AML-193 (cell line): ENCODE data around the gene KRTAP22-1.

Source experiments
- DNase-seq, 2 experiments: peaks; one replicate each; lab custom pipeline; 2025; lab: John Stamatoyannopoulos, UW

The KRTAP22-1 gene

GRCh38 chr21:30600787-30601186 is at the start of gene KRTAP22-1:
Gene KRTAP22-1 (plus strand): TSS chr21:30601087.
- DNase-seq = no peak

- DNase-seq = no peak
Observed at GRCh38 chr21:30552782-30553181, 48.1 kb upstream of the KRTAP22-1 start.

- DNase-seq = no peak
Observed at GRCh38 chr21:30555095-30555494, 45.8 kb upstream of the KRTAP22-1 start.

GRCh38 chr21:30561264-30561895 is 39.5 kb upstream of the KRTAP22-1 start, which contains the start of gene KRTAP19-7:
Gene KRTAP19-7 (minus strand): TSS chr21:30561314. CDS start chr21:30561289, 25 bp downstream.
- no peak for DNase-seq

GRCh38 chr21:30561957-30562356 is 38.9 kb upstream of the KRTAP22-1 start:
- no peak for DNase-seq

- no peak for DNase-seq
Observed at GRCh38 chr21:30563072-30563471, 37.8 kb upstream of the KRTAP22-1 start.

GRCh38 chr21:30563630-30564029 is 37.3 kb upstream of the KRTAP22-1 start:
- no peak for DNase-seq

- DNase-seq = no peak
Observed at GRCh38 chr21:30567617-30568016, 33.3 kb upstream of the KRTAP22-1 start.

GRCh38 chr21:30577766-30578165 is 23.1 kb upstream of the KRTAP22-1 start:
- DNase-seq = no peak

GRCh38 chr21:30579346-30579745 is 21.5 kb upstream of the KRTAP22-1 start:
- DNase-seq = no peak

GRCh38 chr21:30580132-30580531 is 20.8 kb upstream of the KRTAP22-1 start:
- no peak for DNase-seq

- DNase-seq = no peak
Observed at GRCh38 chr21:30582870-30583269, 18.0 kb upstream of the KRTAP22-1 start.

- DNase-seq = no peak
Observed at GRCh38 chr21:30590297-30590696, 10.6 kb upstream of the KRTAP22-1 start, which contains the start of gene KRTAP22-2. Gene KRTAP22-2 (minus strand): TSS chr21:30590397.

GRCh38 chr21:30592140-30592539 is 8.7 kb upstream of the KRTAP22-1 start, which contains the start of gene KRTAP6-3:
Gene KRTAP6-3 (plus strand): TSS chr21:30592440. CDS start chr21:30592446, 6 bp downstream.
- no peak for DNase-seq

- DNase-seq = no peak
Observed at GRCh38 chr21:30598802-30599201, 2.1 kb upstream of the KRTAP22-1 start, which contains the start of gene KRTAP6-2. Gene KRTAP6-2 (minus strand): TSS chr21:30598902. CDS start chr21:30598874, 28 bp downstream.

- DNase-seq = no peak
Observed at GRCh38 chr21:30605968-30606367, 5.1 kb downstream of the KRTAP22-1 start.

- DNase-seq = no peak
Observed at GRCh38 chr21:30612132-30612531, 11.2 kb downstream of the KRTAP22-1 start.

GRCh38 chr21:30613836-30614235 is 12.9 kb downstream of the KRTAP22-1 start, which contains the start of gene KRTAP6-1:
Gene KRTAP6-1 (minus strand): TSS chr21:30613930. CDS start chr21:30613904, 26 bp downstream.
- no peak for DNase-seq

GRCh38 chr21:30615199-30615598 is 14.3 kb downstream of the KRTAP22-1 start:
- DNase-seq = no peak

- DNase-seq = no peak
Observed at GRCh38 chr21:30616125-30616524, 15.2 kb downstream of the KRTAP22-1 start, which contains the start of gene KRTAP20-1. Gene KRTAP20-1 (plus strand): TSS chr21:30616425. CDS start chr21:30616455, 30 bp downstream.

- DNase-seq = no peak
Observed at GRCh38 chr21:30620080-30620479, 19.2 kb downstream of the KRTAP22-1 start.

- no peak for DNase-seq
Observed at GRCh38 chr21:30620522-30620921, 19.6 kb downstream of the KRTAP22-1 start, which contains the start of gene KRTAP20-4. Gene KRTAP20-4 (plus strand): TSS chr21:30620627.

GRCh38 chr21:30623362-30623761 is 22.5 kb downstream of the KRTAP22-1 start:
- DNase-seq = no peak
